Activated naive CD8-positive, alpha-beta T cell treated with anti-CD3 and anti-CD28 coated beads, Interleukin-2, amount 10 ng/mL, durations not matched to agents 7 days and 5 days (primary cell): Measurements from ENCODE around the gene NR6A1. TPM values are rescaled to one million over a fixed set of nuclear protein-coding genes. Genes with fewer than 3 reads are reported as not detected.

ENCODE experiments used
- ATAC-seq: fragments of 150-1000 bp; cut with Tn5 transposase; one replicate; pipeline ENCODE4 v1.10.0; 2021; ENCODE audit warnings: low read depth, moderate library complexity
- POLR2A ChIA-PET: fragments of 350-600 bp; sonication (Branson Sonifier 250); formaldehyde crosslinking; loops from one replicate; lab custom pipeline; 2021; ENCODE audit warnings: antibody characterized with exemption; lab: Charles Lee
- DNase-seq: peaks from one replicate; pipeline ENCODE4 v3.0.0; 2021
- H3K27ac Mint-ChIP-seq: one replicate; pipeline ENCODE4 v1.8.0; 2022; ENCODE audit warnings: mild to moderate bottlenecking, mixed read lengths
- H3K27me3 Mint-ChIP-seq: one replicate; pipeline ENCODE4 v1.8.0; 2022; ENCODE audit warnings: mild to moderate bottlenecking, moderate library complexity, mixed read lengths
- H3K36me3 Mint-ChIP-seq: one replicate; pipeline ENCODE4 v1.8.0; 2021; ENCODE audit warnings: mild to moderate bottlenecking, mixed read lengths
- H3K4me1 Mint-ChIP-seq: one replicate; pipeline ENCODE4 v1.8.0; 2021; ENCODE audit warnings: mixed read lengths
- H3K4me3 Mint-ChIP-seq: one replicate; pipeline ENCODE4 v1.8.0; 2022; ENCODE audit warnings: mild to moderate bottlenecking, moderate library complexity, mixed read lengths
- H3K9me3 Mint-ChIP-seq: one replicate; pipeline ENCODE4 v1.8.0; 2021; ENCODE audit warnings: mixed read lengths
- total RNA-seq, 2 experiments: library from RNA; stranded (reverse); gene quantifications; one replicate each; pipeline ENCODE4 v1.2.3, GENCODE V29; 2021

The NR6A1 gene
- total RNA-seq, 2 experiments from 2014 or later = 0.06 to 0.11 TPM

GRCh38 chr9:124495126-124496074 is 275.7 kb downstream of the NR6A1 start:
- peak overlapping the region; percentile 86 for H3K27ac Mint-ChIP-seq
- POLR2A ChIA-PET = no interaction called here
- peak overlapping the region; percentile 58 for H3K4me3 Mint-ChIP-seq
- no peak for DNase-seq
- no peak for ATAC-seq
- peaks cover 10% of the 10 kb centered on the region for H3K4me1 Mint-ChIP-seq
- H3K27me3 Mint-ChIP-seq = no peaks in the 10 kb centered on the region
- no peaks in the 10 kb centered on the region for H3K9me3 Mint-ChIP-seq
- H3K36me3 Mint-ChIP-seq = no peaks in the 10 kb centered on the region

DNA sequence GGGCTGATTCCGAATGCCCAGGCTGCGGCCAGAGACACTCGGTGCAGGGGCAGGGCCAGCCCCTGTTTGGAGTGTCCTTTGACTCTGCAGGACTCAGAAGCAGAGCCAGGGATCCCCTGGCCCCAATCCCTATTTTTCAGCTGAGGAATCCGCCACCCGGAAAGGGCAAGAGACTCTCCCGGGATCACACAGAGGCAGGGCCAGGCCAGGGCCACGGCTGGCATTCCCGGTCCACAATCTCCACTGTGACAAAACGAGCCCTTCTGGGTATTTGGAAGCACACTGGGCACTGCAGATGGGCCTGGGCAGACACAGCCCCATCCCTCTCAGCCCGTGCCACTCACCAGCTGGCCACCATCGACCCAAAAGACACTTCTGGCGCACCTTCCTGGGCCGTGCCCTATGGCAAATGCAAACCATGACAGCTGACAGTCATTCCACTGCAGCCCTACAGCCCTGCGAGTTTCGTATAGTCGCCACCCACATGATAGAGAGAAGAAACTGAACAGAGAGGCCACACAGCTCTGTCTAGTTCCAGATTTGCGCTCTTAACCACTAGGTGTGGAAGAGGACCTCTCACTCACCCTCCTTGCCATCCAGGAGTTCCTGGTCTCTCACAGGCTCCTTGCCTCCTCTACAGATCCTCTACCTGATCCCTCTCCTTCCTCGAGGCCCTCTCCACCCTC is 277.2 kb downstream of the NR6A1 start:
- no peaks in the 10 kb centered on the region for H3K27me3 Mint-ChIP-seq
- no peaks in the 10 kb centered on the region for H3K36me3 Mint-ChIP-seq
- H3K27ac Mint-ChIP-seq = no peak overlapping the region

DNA sequence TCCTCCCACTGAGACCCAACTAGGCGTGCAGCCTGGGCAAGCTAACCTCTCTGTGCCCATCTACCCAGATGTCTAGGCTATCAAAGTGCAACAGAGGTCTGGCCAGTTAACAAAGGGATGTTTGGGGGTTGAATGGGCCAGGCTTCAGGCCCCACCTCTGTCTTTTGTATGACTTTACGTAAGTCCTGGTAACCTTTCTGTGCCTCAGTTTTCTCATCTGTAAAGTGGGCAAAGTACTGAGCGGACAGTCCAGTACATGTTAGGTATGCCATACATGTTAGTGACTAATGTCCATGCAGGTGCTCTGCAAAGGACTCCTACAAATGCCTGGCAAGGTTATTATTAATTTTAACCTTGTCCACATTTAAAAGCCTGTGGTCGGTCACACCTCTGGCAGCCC is 277.9 kb downstream of the NR6A1 start:
- POLR2A ChIA-PET = no interaction called here
- Mint-ChIP-seq H3K27me3 (no peaks in the 10 kb centered on the region), H3K9me3 (no peaks in the 10 kb centered on the region), H3K4me1 (peaks cover 8% of the 10 kb centered on the region), H3K36me3 (no peaks in the 10 kb centered on the region), H3K4me3 (no peak overlapping the region), H3K27ac (no peak overlapping the region)
- DNase-seq (no peak), ATAC-seq (no peak)

More for the DNA sequence above, 277.2 kb downstream of the NR6A1 start:
- POLR2A ChIA-PET = no interaction called here
- Mint-ChIP-seq H3K4me3 (no peak overlapping the region), H3K4me1 (peaks cover 8% of the 10 kb centered on the region), H3K9me3 (no peaks in the 10 kb centered on the region)
- ATAC-seq (no peak), DNase-seq (no peak)

- Mint-ChIP-seq H3K36me3 (no peaks in the 10 kb centered on the region), H3K27me3 (no peaks in the 10 kb centered on the region), H3K9me3 (no peaks in the 10 kb centered on the region), H3K4me1 (peaks cover 8% of the 10 kb centered on the region), H3K4me3 (no peak overlapping the region), H3K27ac (no peak overlapping the region)
- POLR2A ChIA-PET = no interaction called here
- no peak for ATAC-seq
- no peak for DNase-seq
Measured at GRCh38 chr9:124492818-124493217, 278.3 kb downstream of the NR6A1 start.

- H3K27ac Mint-ChIP-seq = no peak overlapping the region
- POLR2A ChIA-PET = no interaction called here
- no peak for ATAC-seq
- H3K4me1 Mint-ChIP-seq = peaks cover 8% of the 10 kb centered on the region
- H3K27me3 Mint-ChIP-seq = no peaks in the 10 kb centered on the region
- H3K9me3 Mint-ChIP-seq = no peaks in the 10 kb centered on the region
- DNase-seq = no peak
- no peak overlapping the region for H3K4me3 Mint-ChIP-seq
- H3K36me3 Mint-ChIP-seq = no peaks in the 10 kb centered on the region
Measured at GRCh38 chr9:124491049-124491975, 279.8 kb downstream of the NR6A1 start.

GRCh38 chr9:124490004-124490403 is 281.1 kb downstream of the NR6A1 start:
- Mint-ChIP-seq H3K36me3 (no peaks in the 10 kb centered on the region), H3K27ac (no peak overlapping the region), H3K27me3 (no peaks in the 10 kb centered on the region), H3K4me1 (no peaks in the 10 kb centered on the region), H3K4me3 (no peak overlapping the region), H3K9me3 (no peaks in the 10 kb centered on the region)
- no peak for ATAC-seq
- POLR2A ChIA-PET = no interaction called here
- no peak for DNase-seq

- Mint-ChIP-seq H3K27ac (no peak overlapping the region), H3K9me3 (no peaks in the 10 kb centered on the region), H3K4me3 (no peak overlapping the region), H3K4me1 (no peaks in the 10 kb centered on the region), H3K27me3 (no peaks in the 10 kb centered on the region), H3K36me3 (no peaks in the 10 kb centered on the region)
- DNase-seq (no peak), ATAC-seq (no peak)
- POLR2A ChIA-PET = no interaction called here
Measured at GRCh38 chr9:124489222-124489621, 281.9 kb downstream of the NR6A1 start.

DNA sequence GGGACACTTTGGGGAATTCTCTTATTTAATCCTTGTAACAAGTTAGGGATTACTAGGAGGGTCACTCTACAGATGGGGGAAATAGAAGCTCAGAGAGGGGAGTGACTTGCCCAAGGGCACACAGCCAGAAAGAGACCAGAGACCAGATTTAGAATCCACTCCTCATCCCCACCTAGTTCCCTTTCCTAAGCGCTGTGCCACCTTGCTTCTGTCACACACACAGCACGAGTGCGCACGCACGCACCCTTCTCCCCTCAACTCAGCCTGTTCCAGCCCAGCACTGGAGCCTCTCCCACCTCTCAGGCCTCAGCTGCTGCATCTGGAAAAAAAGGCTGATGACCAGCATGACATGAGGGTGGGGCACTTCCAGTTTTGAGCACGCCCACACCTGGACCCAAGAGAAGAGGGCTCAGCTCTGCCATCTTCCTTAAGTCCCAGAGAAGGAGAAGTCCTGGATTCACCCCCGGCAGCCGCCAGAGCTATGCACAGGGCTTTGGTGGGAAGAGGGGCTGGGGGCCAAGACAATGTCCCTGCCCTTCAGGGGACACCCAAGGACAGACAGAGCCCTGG is 282.4 kb downstream of the NR6A1 start:
- Mint-ChIP-seq H3K36me3 (no peaks in the 10 kb centered on the region), H3K4me1 (no peaks in the 10 kb centered on the region), H3K9me3 (no peaks in the 10 kb centered on the region), H3K27me3 (no peaks in the 10 kb centered on the region), H3K27ac (no peak overlapping the region), H3K4me3 (no peak overlapping the region)
- DNase-seq = no peak
- POLR2A ChIA-PET = no interaction called here
- no peak for ATAC-seq

DNA sequence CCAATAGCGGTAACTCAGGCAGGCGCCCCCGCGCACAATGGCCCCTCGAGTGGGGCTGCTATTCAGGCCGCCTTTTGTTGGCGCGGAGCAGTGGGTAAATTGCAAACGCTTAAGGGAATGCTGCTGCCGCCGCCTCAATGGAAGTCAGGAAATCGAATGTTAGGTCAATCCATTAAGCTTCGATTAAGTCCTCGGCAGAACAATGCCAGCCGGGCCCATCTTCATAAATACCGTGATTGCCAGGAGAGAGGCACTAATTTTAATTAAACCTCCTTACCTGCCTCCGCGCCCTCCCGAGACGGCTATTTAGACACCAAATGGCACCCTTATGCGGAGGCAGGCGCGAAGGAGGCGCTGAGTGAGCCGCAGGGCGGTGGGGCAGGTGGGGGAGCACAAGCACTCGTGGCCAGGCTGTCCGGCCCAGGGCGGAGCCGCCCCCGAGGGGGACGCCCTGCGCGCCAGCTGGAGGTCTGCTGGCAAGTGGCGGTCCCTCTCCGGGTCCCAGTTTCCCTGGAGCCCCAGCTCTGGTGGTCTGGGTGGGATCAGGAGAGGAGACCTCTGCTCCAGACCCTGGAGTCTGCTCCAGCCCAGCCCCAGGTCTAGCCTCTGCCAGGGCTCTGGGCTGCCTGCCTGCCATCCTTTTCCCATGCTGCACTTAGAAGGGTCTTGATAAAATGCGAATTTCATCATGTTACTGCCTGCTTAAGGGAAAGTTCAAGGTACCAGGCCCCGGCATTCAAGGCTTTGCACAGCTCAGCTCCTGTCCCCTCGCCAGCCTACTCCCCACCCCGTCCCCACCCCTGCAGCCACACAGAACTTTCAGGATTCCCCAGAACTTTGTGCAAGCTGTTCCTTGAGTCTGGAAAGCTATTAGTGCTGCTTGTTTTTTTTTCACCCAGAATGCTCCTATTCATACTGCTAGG is 283.6 kb downstream of the NR6A1 start:
- H3K27me3 Mint-ChIP-seq = peaks cover 1% of the 10 kb centered on the region
- no peak overlapping the region for H3K4me3 Mint-ChIP-seq
- no peak for DNase-seq
- H3K36me3 Mint-ChIP-seq = no peaks in the 10 kb centered on the region
- POLR2A ChIA-PET = interaction anchor here (1.0 kb wide), 1 partner anchor 13 kb away, joined by 3 read pairs; no protein-coding TSS in a partner anchor
- H3K27ac Mint-ChIP-seq = no peak overlapping the region
- ATAC-seq = no peak
- no peaks in the 10 kb centered on the region for H3K9me3 Mint-ChIP-seq
- no peaks in the 10 kb centered on the region for H3K4me1 Mint-ChIP-seq

DNA sequence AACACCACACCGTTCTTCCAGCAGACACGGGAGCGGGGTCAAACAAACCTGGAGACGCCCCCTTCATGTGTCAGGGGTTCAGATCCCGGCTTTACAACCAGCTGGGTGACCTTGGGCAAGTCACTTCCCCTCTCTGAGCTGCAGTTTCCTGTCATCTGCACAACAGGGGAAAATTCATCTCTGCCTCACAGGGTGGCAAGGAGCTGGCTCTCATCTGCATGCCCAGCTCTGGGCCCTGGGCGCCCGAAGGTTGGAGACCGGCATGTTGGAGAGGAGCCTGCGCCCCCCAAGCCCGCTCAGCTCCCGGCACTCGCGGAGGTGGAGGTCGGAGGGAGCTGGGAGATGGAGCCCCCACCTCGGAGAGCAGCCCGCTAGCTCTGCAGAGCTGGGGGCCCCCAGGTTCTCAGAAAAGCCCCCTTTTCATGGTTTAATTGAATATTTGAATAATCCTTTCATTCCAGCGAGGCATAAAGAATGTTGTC is 284.3 kb downstream of the NR6A1 start:
- Mint-ChIP-seq H3K27ac (no peak overlapping the region), H3K27me3 (peaks cover 1% of the 10 kb centered on the region), H3K9me3 (no peaks in the 10 kb centered on the region), H3K4me3 (no peak overlapping the region), H3K4me1 (no peaks in the 10 kb centered on the region), H3K36me3 (no peaks in the 10 kb centered on the region)
- POLR2A ChIA-PET = interaction anchor here (1.0 kb wide), 1 partner anchor 14 kb away, joined by 3 read pairs; no protein-coding TSS in a partner anchor
- ATAC-seq = no peak
- no peak for DNase-seq

DNA sequence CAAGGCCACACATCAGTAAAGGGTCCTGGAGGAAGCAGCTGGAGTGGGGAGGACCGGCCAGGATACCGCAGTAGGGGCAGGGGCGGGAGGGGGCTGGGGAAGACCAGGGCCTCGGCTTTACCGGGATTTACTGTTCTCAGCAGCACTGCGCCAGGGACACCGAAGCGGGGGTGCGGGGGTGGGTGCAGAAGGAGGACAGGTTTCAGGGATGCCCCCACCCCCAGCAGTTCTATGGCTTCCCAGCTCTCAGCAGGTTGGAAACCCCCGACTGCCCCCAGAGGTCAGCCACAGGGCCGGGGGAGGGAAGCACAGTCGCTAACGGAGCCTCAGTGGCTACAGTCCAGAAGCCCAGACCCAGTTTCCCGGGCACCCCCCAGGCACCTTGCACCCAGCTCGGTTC is 285.2 kb downstream of the NR6A1 start:
- POLR2A ChIA-PET = no interaction called here
- Mint-ChIP-seq H3K4me1 (no peaks in the 10 kb centered on the region), H3K9me3 (no peaks in the 10 kb centered on the region), H3K27me3 (peaks cover 1% of the 10 kb centered on the region), H3K36me3 (no peaks in the 10 kb centered on the region), H3K4me3 (no peak overlapping the region), H3K27ac (no peak overlapping the region)
- no peak for DNase-seq
- ATAC-seq = no peak

GRCh38 chr9:124485201-124485600 is 285.9 kb downstream of the NR6A1 start:
- Mint-ChIP-seq H3K36me3 (no peaks in the 10 kb centered on the region), H3K27me3 (peaks cover 1% of the 10 kb centered on the region), H3K4me1 (no peaks in the 10 kb centered on the region), H3K4me3 (no peak overlapping the region), H3K27ac (no peak overlapping the region), H3K9me3 (no peaks in the 10 kb centered on the region)
- POLR2A ChIA-PET = no interaction called here
- ATAC-seq (no peak), DNase-seq (no peak)
